PC-3 (cell line): ENCODE data around the gene NFIX. TPM values are rescaled to one million over a fixed set of nuclear protein-coding genes. Genes with fewer than 3 reads are reported as not detected.

Experiments used
- ATAC-seq: fragments of 200-7000 bp; cut with Tn5 transposase; 2 replicates; pipeline ENCODE4 v1.9.1; 2020; ENCODE audit warnings: mild to moderate bottlenecking, moderate library complexity
- BruUV-seq: library from RNA; stranded (reverse); fragments of 400-500 nt; replicated peaks from 2 replicates; lab custom pipeline; 2021; lab: Mats Ljungman, UMichigan
- CTCF ChIA-PET: fragments of 300-600 bp; sonication (Branson Sonifier 250); formaldehyde crosslinking; loops from one replicate; lab custom pipeline; 2022; ENCODE audit warnings: antibody characterized with exemption; lab: Charles Lee
- POLR2A ChIA-PET: fragments of 300-600 bp; sonication (Branson Sonifier 250); formaldehyde crosslinking; loops from one replicate; lab custom pipeline; 2022; ENCODE audit warnings: antibody characterized with exemption; ENCODE audit not compliant: unreplicated experiment; lab: Charles Lee
- DNase-seq: peaks from one replicate; pipeline ENCODE4 v3.0.0-alpha.2; 2015
- H2AFZ ChIP-seq: fragments of 300-600 bp; sonication (generic); 2 replicates; pipeline ENCODE4 v1.6.0; 2016; ENCODE audit warnings: antibody characterized with exemption, low read length
- H3F3A ChIP-seq: fragments of 300-600 bp; sonication (generic); one replicate; pipeline ENCODE4 v1.6.0; 2017; ENCODE audit warnings: antibody characterized with exemption, low read length, control low read depth, mild to moderate bottlenecking; ENCODE audit not compliant: unreplicated experiment
- H3K27ac ChIP-seq: fragments of 300-600 bp; sonication (generic); 2 replicates; pipeline ENCODE4 v1.5.1; 2016; ENCODE audit warnings: mild to moderate bottlenecking, low read length
- H3K27me3 ChIP-seq: fragments of 300-600 bp; sonication (generic); 2 replicates; pipeline ENCODE4 v1.6.1; 2016; ENCODE audit warnings: low read length, mixed read lengths
- H3K36me3 ChIP-seq: fragments of 300-600 bp; sonication (generic); 2 replicates; pipeline ENCODE4 v1.6.1; 2016; ENCODE audit warnings: low read depth, mixed run types, low read length, mixed read lengths
- H3K4me1 ChIP-seq: fragments of 300-600 bp; sonication (generic); 2 replicates; pipeline ENCODE4 v1.5.1; 2016; ENCODE audit warnings: low read length; ENCODE audit not compliant: insufficient read depth
- H3K4me2 ChIP-seq: fragments of 300-600 bp; sonication (generic); 2 replicates; pipeline ENCODE4 v1.6.0; 2016; ENCODE audit warnings: low read length
- H3K4me3 ChIP-seq: fragments of 300-600 bp; sonication (generic); 2 replicates; pipeline ENCODE4 v1.5.1; 2016; ENCODE audit warnings: mild to moderate bottlenecking, low read length, mixed read lengths
- H3K79me2 ChIP-seq: fragments of 300-600 bp; sonication (generic); 2 replicates; pipeline ENCODE4 v1.6.1; 2017; ENCODE audit warnings: low read length, mixed read lengths
- H3K9ac ChIP-seq: fragments of 300-600 bp; sonication (generic); 2 replicates; pipeline ENCODE4 v1.6.0; 2016; ENCODE audit warnings: mild to moderate bottlenecking, low read length
- H3K9me2 ChIP-seq: fragments of 300-600 bp; sonication (generic); replicated peaks from 2 replicates; pipeline ENCODE4 v1.6.1; 2016; ENCODE audit warnings: mixed run types, low read length, mixed read lengths
- H3K9me3 ChIP-seq: fragments of 300-600 bp; sonication (generic); 2 replicates; pipeline ENCODE4 v1.6.1; 2016; ENCODE audit warnings: low read length, mixed read lengths
- H4K20me1 ChIP-seq: fragments of 300-600 bp; sonication (generic); 2 replicates; pipeline ENCODE4 v1.6.1; 2016; ENCODE audit warnings: low read length, mixed read lengths
- CTCF ChIP-seq: fragments of 300-600 bp; sonication (generic); conservative IDR thresholded peaks from 2 replicates; pipeline ENCODE4 v1.5.1; 2017; ENCODE audit warnings: antibody characterized with exemption, low read depth, mild to moderate bottlenecking, low read length
- EZH2 ChIP-seq: fragments of 300-600 bp; sonication (generic); IDR thresholded peaks from one replicate; pipeline ENCODE4 v1.6.1; 2017; ENCODE audit warnings: antibody characterized with exemption, mild to moderate bottlenecking, low read length; ENCODE audit not compliant: unreplicated experiment
- EZH2phosphoT487 ChIP-seq: fragments of 300-600 bp; sonication (generic); IDR thresholded peaks from 2 replicates; pipeline ENCODE4 v1.6.1; 2018; ENCODE audit warnings: mild to moderate bottlenecking, antibody characterized with exemption, low read length, borderline replicate concordance
- intact Hi-C: fragments of 100-400 bp; cut with micrococcal nuclease; formaldehyde crosslinking; loops from 2 replicates; pipeline ENCODE4 v1.9.0; 2023
- total RNA-seq: library from RNA; depleted of rRNA; stranded (reverse); fragments of >200 nt; gene quantifications from 2 replicates; pipeline ENCODE4 v1.2.3, GENCODE V29; 2014

The NFIX gene
- total RNA-seq, 1 experiment from 2014 or later, result 43.3 TPM

- Histone ChIP-seq H3K4me3 (peak overlapping the region; percentile 75), H3K9ac (peak overlapping the region; percentile 86), H3K9me2 (no peaks in the 10 kb centered on the region), H3K4me1 (peaks cover 48% of the 10 kb centered on the region), H3K36me3 (0 out of 2 replicates have a peak, but pooled peaks cover 4% of the 10 kb centered on the region), H3F3A (no peaks in the 10 kb centered on the region), H3K4me2 (peak overlapping the region; percentile 92), H3K27me3 (no peaks in the 10 kb centered on the region), H3K79me2 (peaks cover 81% of the 10 kb centered on the region), H3K27ac (peak overlapping the region; percentile 81), H2AFZ (peak overlapping the region; percentile 85), H3K9me3 (no peaks in the 10 kb centered on the region), H4K20me1 (no peaks in the 10 kb centered on the region)
- intact Hi-C loops, result loop anchor here (1.0 kb wide), 1 partner anchor 17 kb away; no protein-coding TSS in a partner anchor
- ChIA-PET CTCF (interaction anchor here (0.7 to 2.2 kb wide), 5 partner anchors 9 to 48 kb away, joined by 3 to 14 read pairs (median 7); no protein-coding TSS in a partner anchor), POLR2A (interaction anchor here (0.6 to 1.0 kb wide), 3 partner anchors 10 to 1123 kb away, joined by 3 to 9 read pairs (median 6); partner anchors contain the start of gene ASF1B)
- TF ChIP-seq CTCF, result no peak
- TF ChIP-seq EZH2, result no peak
- TF ChIP-seq EZH2phosphoT487, result no peak
- ATAC-seq, result peak; percentile 21
- peak; percentile 78 for DNase-seq
- TSS peak; percentile 82 for BruUV-seq
Measured at GRCh38 chr19:13012690-13013608, 17.7 kb downstream of the NFIX start.

- H3K79me2 ChIP-seq, result peaks cover 86% of the 10 kb centered on the region
- peak overlapping the region; percentile 92 for H3K4me2 ChIP-seq
- peaks cover 55% of the 10 kb centered on the region for H3K4me1 ChIP-seq
- peak overlapping the region; percentile 75 for H3K4me3 ChIP-seq
- H2AFZ ChIP-seq, result peak overlapping the region; percentile 85
- H3K9ac ChIP-seq, result peak overlapping the region; percentile 86
- no peak for TF ChIP-seq CTCF
- no peak for TF ChIP-seq EZH2
- no peak for TF ChIP-seq EZH2phosphoT487
- no TSS peak for BruUV-seq
- intact Hi-C loops, result loop anchor here (1.0 to 2.0 kb wide), 2 partner anchors 17 to 43 kb away; no protein-coding TSS in a partner anchor
- ChIA-PET CTCF (interaction anchor here (0.6 to 2.2 kb wide), 11 partner anchors 8 to 48 kb away, joined by 3 to 16 read pairs (median 4); no protein-coding TSS in a partner anchor), POLR2A (interaction anchor here (0.6 to 1.0 kb wide), 6 partner anchors 10 to 1123 kb away, joined by 3 to 9 read pairs (median 4); partner anchors contain the start of genes ASF1B and GET3)
- no peaks in the 10 kb centered on the region for H3K27me3 ChIP-seq
- no peaks in the 10 kb centered on the region for H3K9me2 ChIP-seq
- ATAC-seq (no peak), DNase-seq (peak; percentile 61)
- H3K9me3 ChIP-seq, result no peaks in the 10 kb centered on the region
- 0 out of 2 replicates have a peak, but pooled peaks cover 4% of the 10 kb centered on the region for H3K36me3 ChIP-seq
- H4K20me1 ChIP-seq, result no peaks in the 10 kb centered on the region
- H3K27ac ChIP-seq, result peak overlapping the region; percentile 81
- H3F3A ChIP-seq, result no peaks in the 10 kb centered on the region
Measured at GRCh38 chr19:13013649-13014048, 18.4 kb downstream of the NFIX start.
